ENCODE results near the gene DICER1.

DICER1 gene

GRCh38 chr14:95054346-95055280 lies 102.7 kb downstream of the DICER1 start:
- no peak for DNase-seq

GRCh38 chr14:95052016-95052585 lies 105.2 kb downstream of the DICER1 start:
- no peak for DNase-seq

- no peak for DNase-seq
Observed at GRCh38 chr14:95049952-95050351, 107.4 kb downstream of the DICER1 start.

GRCh38 chr14:95048771-95049312 lies 108.5 kb downstream of the DICER1 start:
- DNase-seq = no peak

- DNase-seq = no peak
Observed at GRCh38 chr14:95047754-95048153, 109.6 kb downstream of the DICER1 start.

GRCh38 chr14:95046711-95047681 lies 110.3 kb downstream of the DICER1 start:
- DNase-seq = no peak

- no peak for DNase-seq
Observed at GRCh38 chr14:95045836-95046430, 111.4 kb downstream of the DICER1 start.

GRCh38 chr14:95045106-95045701 lies 112.1 kb downstream of the DICER1 start:
- DNase-seq = no peak

GRCh38 chr14:95044463-95045105 lies 112.7 kb downstream of the DICER1 start:
- DNase-seq = no peak

- no peak for DNase-seq
Observed at GRCh38 chr14:95043732-95044462, 113.4 kb downstream of the DICER1 start.

GRCh38 chr14:95043314-95043713 lies 114.0 kb downstream of the DICER1 start:
- DNase-seq = no peak

- no peak for DNase-seq
Observed at GRCh38 chr14:95041477-95042020, 115.8 kb downstream of the DICER1 start.

GRCh38 chr14:95040708-95041476 lies 116.4 kb downstream of the DICER1 start:
- DNase-seq = no peak

- DNase-seq = no peak
Observed at GRCh38 chr14:95039993-95040348, 117.4 kb downstream of the DICER1 start.

GRCh38 chr14:95039259-95039992 lies 117.9 kb downstream of the DICER1 start:
- no peak for DNase-seq

GRCh38 chr14:95038521-95039250 lies 118.6 kb downstream of the DICER1 start:
- DNase-seq = no peak

- no peak for DNase-seq
Observed at GRCh38 chr14:95037273-95037672, 120.1 kb downstream of the DICER1 start.

Measured in suppressor macrophage treated with lipopolysaccharide for 4 hours (primary cell).